ENCODE results near the gene PAX6.

Gene PAX6

DNA sequence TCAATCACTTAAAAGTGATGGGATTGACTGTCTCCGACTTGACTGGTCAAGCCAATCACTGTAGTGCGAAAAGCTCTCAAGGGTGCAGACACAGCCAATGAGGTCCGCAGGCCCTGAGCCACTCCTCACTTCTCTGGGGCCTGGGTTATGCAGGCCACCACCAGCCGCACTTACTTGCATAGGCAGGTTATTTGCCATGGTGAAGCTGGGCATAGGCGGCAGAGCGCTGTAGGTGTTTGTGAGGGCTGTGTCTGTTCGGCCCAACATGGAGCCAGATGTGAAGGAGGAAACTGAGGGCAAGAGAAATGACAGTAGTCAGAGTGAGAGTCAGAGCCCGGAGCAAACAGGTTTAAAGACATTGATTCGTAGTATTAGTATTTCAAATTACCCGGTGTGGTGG, 17.9 kb downstream of the PAX6 start:
- Histone ChIP-seq H4K20me1 (ENCODE audit: insufficient read depth) (no peaks in the 10 kb centered on the region), H3K4me2 (no peak overlapping the region), H3K36me3 (ENCODE audit: insufficient read depth) (no peaks in the 10 kb centered on the region), H3K27ac (no peak overlapping the region), H3K4me1 (ENCODE audit: low read depth, poor library complexity, severe bottlenecking) (no peaks in the 10 kb centered on the region), H3K4me3 (IDR thresholded peaks at IDR 0.05; ENCODE audit: insufficient read depth, low read depth, low read length) (no peak overlapping the region), H3K9ac (no peak overlapping the region), H3K79me2 (ENCODE audit: insufficient read depth, low read depth) (no peaks in the 10 kb centered on the region), H3K27me3 (ENCODE audit: insufficient read depth, low read depth) (no peaks in the 10 kb centered on the region), H2AFZ (ENCODE audit: low read depth) (no peak overlapping the region)
- no peak for TF ChIP-seq CTCF (conservative IDR thresholded peaks at IDR 0.05; ENCODE audit: low read depth, low read length)

DNA sequence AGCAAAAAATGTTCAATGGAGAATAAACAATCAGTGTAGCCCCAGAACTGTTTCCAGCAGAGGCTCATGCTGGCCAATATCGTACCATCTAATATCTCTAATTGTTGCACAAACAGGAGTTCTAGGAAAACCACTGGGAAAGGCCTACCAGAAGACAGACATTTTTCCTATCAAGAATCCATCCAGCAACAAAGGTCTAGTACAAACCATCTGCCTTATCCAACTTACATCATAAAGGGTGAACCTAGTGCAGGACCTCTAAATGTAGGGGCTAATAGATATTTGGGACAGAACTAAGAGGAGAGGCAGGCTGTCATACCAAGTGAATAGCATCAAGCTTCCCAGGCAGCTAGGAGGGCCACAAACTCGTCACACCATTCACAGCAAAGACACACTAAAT, 18.7 kb downstream of the PAX6 start:
- Histone ChIP-seq H3K4me1 (ENCODE audit: low read depth, poor library complexity, severe bottlenecking) (no peaks in the 10 kb centered on the region), H3K4me2 (no peak overlapping the region), H3K9ac (no peak overlapping the region), H3K36me3 (ENCODE audit: insufficient read depth) (no peaks in the 10 kb centered on the region), H3K4me3 (IDR thresholded peaks at IDR 0.05; ENCODE audit: insufficient read depth, low read depth, low read length) (no peak overlapping the region), H3K79me2 (ENCODE audit: insufficient read depth, low read depth) (no peaks in the 10 kb centered on the region), H4K20me1 (ENCODE audit: insufficient read depth) (no peaks in the 10 kb centered on the region), H3K27me3 (ENCODE audit: insufficient read depth, low read depth) (no peaks in the 10 kb centered on the region), H2AFZ (ENCODE audit: low read depth) (no peak overlapping the region), H3K27ac (no peak overlapping the region)
- TF ChIP-seq CTCF (conservative IDR thresholded peaks at IDR 0.05; ENCODE audit: low read depth, low read length) = no peak

- Histone ChIP-seq H3K27ac (no peak overlapping the region), H3K27me3 (ENCODE audit: insufficient read depth, low read depth) (no peaks in the 10 kb centered on the region), H4K20me1 (ENCODE audit: insufficient read depth) (no peaks in the 10 kb centered on the region), H3K36me3 (ENCODE audit: insufficient read depth) (no peaks in the 10 kb centered on the region), H2AFZ (ENCODE audit: low read depth) (no peak overlapping the region), H3K4me2 (no peak overlapping the region), H3K79me2 (ENCODE audit: insufficient read depth, low read depth) (no peaks in the 10 kb centered on the region), H3K9ac (no peak overlapping the region), H3K4me1 (ENCODE audit: low read depth, poor library complexity, severe bottlenecking) (no peaks in the 10 kb centered on the region), H3K4me3 (IDR thresholded peaks at IDR 0.05; ENCODE audit: insufficient read depth, low read depth, low read length) (no peak overlapping the region)
- TF ChIP-seq CTCF (conservative IDR thresholded peaks at IDR 0.05; ENCODE audit: low read depth, low read length) = no peak
Measured at GRCh38 chr11:31792036-31792435, 19.1 kb downstream of the PAX6 start.

GRCh38 chr11:31790649-31791048, 20.5 kb downstream of the PAX6 start:
- Histone ChIP-seq H3K4me2 (no peak overlapping the region), H4K20me1 (ENCODE audit: insufficient read depth) (no peaks in the 10 kb centered on the region), H3K79me2 (ENCODE audit: insufficient read depth, low read depth) (no peaks in the 10 kb centered on the region), H3K27ac (no peak overlapping the region), H3K4me1 (ENCODE audit: low read depth, poor library complexity, severe bottlenecking) (no peaks in the 10 kb centered on the region), H3K27me3 (ENCODE audit: insufficient read depth, low read depth) (no peaks in the 10 kb centered on the region), H3K4me3 (IDR thresholded peaks at IDR 0.05; ENCODE audit: insufficient read depth, low read depth, low read length) (no peak overlapping the region), H3K9ac (no peak overlapping the region), H3K36me3 (ENCODE audit: insufficient read depth) (no peaks in the 10 kb centered on the region), H2AFZ (ENCODE audit: low read depth) (no peak overlapping the region)
- TF ChIP-seq CTCF (conservative IDR thresholded peaks at IDR 0.05; ENCODE audit: low read depth, low read length) = no peak

DNA sequence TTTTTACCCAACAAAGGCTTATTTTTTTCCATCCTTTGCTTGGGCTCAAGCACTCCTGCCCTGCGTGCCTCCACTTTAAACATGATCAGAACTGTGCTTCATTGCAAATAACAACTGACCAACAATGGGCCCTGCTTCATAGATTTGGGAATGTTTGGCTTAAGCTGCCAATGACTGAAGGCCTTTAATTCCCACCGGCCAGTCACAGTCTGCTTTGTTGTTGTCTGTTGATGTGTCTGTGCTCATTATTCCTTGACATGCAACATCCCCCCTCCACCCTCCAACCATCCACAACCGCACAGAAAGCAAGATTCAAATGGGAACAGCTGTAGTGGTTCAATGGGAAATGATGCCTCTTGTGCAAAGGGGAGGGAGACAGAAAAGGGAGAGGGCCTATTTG, 23.0 kb downstream of the PAX6 start:
- Histone ChIP-seq H3K27ac (no peak overlapping the region), H3K36me3 (ENCODE audit: insufficient read depth) (no peaks in the 10 kb centered on the region), H3K27me3 (ENCODE audit: insufficient read depth, low read depth) (no peaks in the 10 kb centered on the region), H3K4me1 (ENCODE audit: low read depth, poor library complexity, severe bottlenecking) (no peaks in the 10 kb centered on the region), H3K9ac (no peak overlapping the region), H4K20me1 (ENCODE audit: insufficient read depth) (no peaks in the 10 kb centered on the region), H3K4me3 (IDR thresholded peaks at IDR 0.05; ENCODE audit: insufficient read depth, low read depth, low read length) (no peak overlapping the region), H3K79me2 (ENCODE audit: insufficient read depth, low read depth) (no peaks in the 10 kb centered on the region), H3K4me2 (no peak overlapping the region), H2AFZ (ENCODE audit: low read depth) (no peak overlapping the region)
- TF ChIP-seq CTCF (conservative IDR thresholded peaks at IDR 0.05; ENCODE audit: low read depth, low read length) = no peak

All from KMS-11 (cell line).